ENCODE measurements around the gene CMC4. TPM values are rescaled to one million over a fixed set of nuclear protein-coding genes. Genes with fewer than 3 reads are reported as not detected.

The CMC4 gene
- total RNA-seq, 1 donor from 2014 or later, result 6.9 TPM

GRCh38 chrX:155026727-155027508, 44.0 kb downstream of the CMC4 start, which contains the start of gene FUNDC2:
TSS of gene FUNDC2 (plus strand) at chrX:155026844. CDS start at chrX:155026939, 95 bp downstream.
- TF ChIP-seq CTCF (IDR thresholded peaks at IDR 0.05), result no peak
- ATAC-seq (peak; percentile 95 to 97), DNase-seq (peak; percentile 96)
- Histone ChIP-seq H3K36me3 (no peaks in the 10 kb centered on the region), H3K27ac (peak within 1 kb of the TSS; percentile 98), H3K4me3 (peak within 1 kb of the TSS; percentile 61), H3K27me3 (ENCODE audit: low read depth) (no peaks in the 10 kb centered on the region), H3K4me1 (peaks cover 8% of the 10 kb centered on the region), H3K9me3 (no peaks in the 10 kb centered on the region)
- intact Hi-C loops (cut with DNase I), result no loop called here

GRCh38 chrX:155026420-155026726, 44.6 kb downstream of the CMC4 start:
- Histone ChIP-seq H3K9me3 (no peaks in the 10 kb centered on the region), H3K27me3 (ENCODE audit: low read depth) (no peaks in the 10 kb centered on the region), H3K4me3 (peak overlapping the region; percentile 61), H3K36me3 (no peaks in the 10 kb centered on the region), H3K4me1 (peaks cover 8% of the 10 kb centered on the region), H3K27ac (peak overlapping the region; percentile 98)
- ATAC-seq, result no peak
- no peak for TF ChIP-seq CTCF (IDR thresholded peaks at IDR 0.05)
- intact Hi-C loops (cut with DNase I), result no loop called here
- no peak for DNase-seq

- Histone ChIP-seq H3K27me3 (ENCODE audit: low read depth) (no peaks in the 10 kb centered on the region), H3K4me3 (no peak overlapping the region), H3K4me1 (peaks cover 8% of the 10 kb centered on the region), H3K36me3 (no peaks in the 10 kb centered on the region), H3K9me3 (no peaks in the 10 kb centered on the region), H3K27ac (no peak overlapping the region)
- ATAC-seq, result no peak
- intact Hi-C loops (cut with DNase I), result no loop called here
- no peak for TF ChIP-seq CTCF (IDR thresholded peaks at IDR 0.05)
- no peak for DNase-seq
Measured at GRCh38 chrX:155023907-155024833, 46.8 kb downstream of the CMC4 start.

GRCh38 chrX:155022585-155022984, 48.4 kb downstream of the CMC4 start, which contains the start of gene F8:
TSS of gene F8 (minus strand) at chrX:155022723. CDS start at chrX:155022552, 171 bp downstream.
- DNase-seq (no peak), ATAC-seq (no peak)
- H3K4me3 ChIP-seq, result peak within 1 kb of the TSS; percentile 32
- no peak for TF ChIP-seq CTCF (IDR thresholded peaks at IDR 0.05)
- intact Hi-C loops (cut with DNase I), result no loop called here
- H3K27ac ChIP-seq, result peak within 1 kb of the TSS; percentile 18
- no peaks in the 10 kb centered on the region for H3K36me3 ChIP-seq
- H3K4me1 ChIP-seq, result no peaks in the 10 kb centered on the region
- H3K9me3 ChIP-seq, result no peaks in the 10 kb centered on the region
- no peaks in the 10 kb centered on the region for H3K27me3 ChIP-seq (ENCODE audit: low read depth)

GRCh38 chrX:155020591-155020990, 50.3 kb downstream of the CMC4 start:
- H3K4me3 ChIP-seq, result peak overlapping the region; percentile 31

More at GRCh38 chrX:155020591-155020990, 50.3 kb downstream of the CMC4 start:
- H3K4me1 ChIP-seq, result no peaks in the 10 kb centered on the region
- no peaks in the 10 kb centered on the region for H3K36me3 ChIP-seq
- no peak overlapping the region for H3K27ac ChIP-seq
- intact Hi-C loops (cut with DNase I), result no loop called here
- H3K9me3 ChIP-seq, result no peaks in the 10 kb centered on the region
- TF ChIP-seq CTCF (IDR thresholded peaks at IDR 0.05), result no peak
- no peaks in the 10 kb centered on the region for H3K27me3 ChIP-seq (ENCODE audit: low read depth)
- ATAC-seq (no peak), DNase-seq (no peak)

Other genes starting within 250 kb of the CMC4 start
- gene SMIM9, start 236.5 kb downstream of the CMC4 start, total RNA-seq, result not detected
- gene F8A1, start 184.8 kb downstream of the CMC4 start, total RNA-seq, result 39.6 TPM
- 37.5 TPM for gene F8, start 48.4 kb downstream of the CMC4 start, total RNA-seq
- gene FUNDC2, start 44.3 kb downstream of the CMC4 start, total RNA-seq, result 79.7 TPM
- gene MTCP1, start within 50 bp of the CMC4 start, total RNA-seq, result 13.2 TPM
- 17.3 TPM for gene BRCC3, start 372 bp upstream of the CMC4 start, total RNA-seq
- 32.2 TPM for gene VBP1, start 145.3 kb upstream of the CMC4 start, total RNA-seq
- gene RAB39B, start 193.4 kb upstream of the CMC4 start, total RNA-seq, result 0.95 TPM

Measured in lower lobe of right lung (tissue), 2 donors.